ENCODE data around the gene NGEF.
"Not testable (repeated sequence)": the region's sequence is repeated elsewhere in the genome, so short reads cannot be mapped to it uniquely, and the experiment has no call there.

The NGEF gene

DNA sequence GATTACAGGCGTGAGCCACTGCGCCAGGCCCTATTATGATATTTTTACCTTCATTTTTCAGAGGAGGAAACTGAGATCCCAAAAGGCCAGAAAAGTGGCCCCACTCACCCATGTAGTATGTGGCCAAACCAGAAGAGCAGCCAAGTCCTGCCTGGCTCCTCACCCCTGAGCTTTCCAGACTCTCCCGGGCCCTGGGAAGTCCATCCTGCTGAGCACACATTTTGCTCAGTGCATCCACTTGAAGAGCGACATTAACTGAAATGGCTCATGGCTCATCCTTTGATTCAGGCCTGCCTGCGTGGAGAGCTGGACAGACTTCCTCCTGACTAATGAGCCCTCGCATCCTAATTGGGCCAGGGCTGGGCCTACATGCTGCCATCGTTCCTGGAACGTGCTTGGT is 9.5 kb upstream of the NGEF start:
- DNase-seq (ENCODE audit: low read depth), result peak; percentile 64
- no peak for TF ChIP-seq CTCF (IDR thresholded peaks at IDR 0.05; ENCODE audit: insufficient read depth, low read depth, low read length, missing control alignments)
- H3K4me3 ChIP-seq (ENCODE audit: low read length), result no peak overlapping the region

- TF ChIP-seq CTCF (IDR thresholded peaks at IDR 0.05; ENCODE audit: insufficient read depth, low read depth, low read length, missing control alignments), result no peak
- DNase-seq (ENCODE audit: low read depth), result peak; percentile 11
- H3K4me3 ChIP-seq (ENCODE audit: low read length), result no peak overlapping the region
These were observed 8.7 kb upstream of the NGEF start for GRCh38 chr2:233021771-233022170.

GRCh38 chr2:233020454-233020853 is 7.4 kb upstream of the NGEF start:
- TF ChIP-seq CTCF (IDR thresholded peaks at IDR 0.05; ENCODE audit: insufficient read depth, low read depth, low read length, missing control alignments), result no peak
- DNase-seq (ENCODE audit: low read depth), result no peak
- no peak overlapping the region for H3K4me3 ChIP-seq (ENCODE audit: low read length)

DNA sequence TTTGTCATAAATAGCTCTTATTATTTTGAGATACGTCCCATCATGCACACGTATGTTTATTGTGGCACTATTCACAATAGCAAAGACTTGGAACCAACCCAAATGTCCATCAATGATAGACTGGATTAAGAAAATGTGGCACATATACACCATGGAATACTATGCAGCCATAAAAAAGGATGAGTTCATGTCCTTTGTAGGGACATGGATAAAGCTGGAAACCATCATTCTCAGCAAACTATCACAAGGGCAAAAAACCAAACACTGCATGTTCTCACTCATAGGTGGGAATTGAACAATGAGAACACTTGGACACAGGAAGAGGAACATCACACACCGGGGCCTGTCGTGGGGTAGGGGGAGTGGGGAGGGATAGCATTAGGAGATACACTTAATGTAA is 6.6 kb upstream of the NGEF start:
- DNase-seq (ENCODE audit: low read depth); H3K4me3 ChIP-seq (ENCODE audit: low read length): not testable (repeated sequence)

DNA sequence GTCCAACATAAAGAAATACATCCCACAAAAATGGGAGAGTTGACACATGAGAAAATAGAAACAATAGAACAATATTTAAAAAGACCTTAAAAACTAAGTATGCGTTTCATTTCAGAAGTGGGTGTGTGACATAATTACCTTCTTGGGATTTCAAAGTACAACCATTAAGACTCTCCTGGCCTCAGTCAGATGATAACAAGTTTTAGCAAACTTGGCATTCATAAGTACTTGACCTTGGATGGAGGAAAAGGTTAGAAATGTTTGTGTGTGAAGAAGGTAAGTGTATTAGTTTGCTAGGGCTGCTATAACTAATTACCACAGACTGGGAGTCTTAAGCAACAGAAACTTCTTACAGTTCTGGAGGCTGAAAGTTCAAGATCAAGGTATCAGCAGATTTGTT is 4.9 kb upstream of the NGEF start:
- TF ChIP-seq CTCF (IDR thresholded peaks at IDR 0.05; ENCODE audit: insufficient read depth, low read depth, low read length, missing control alignments), result no peak
- no peak for DNase-seq (ENCODE audit: low read depth)
- no peak overlapping the region for H3K4me3 ChIP-seq (ENCODE audit: low read length)

- no peak overlapping the region for H3K4me3 ChIP-seq (ENCODE audit: low read length)
- TF ChIP-seq CTCF (IDR thresholded peaks at IDR 0.05; ENCODE audit: insufficient read depth, low read depth, low read length, missing control alignments), result no peak
- DNase-seq (ENCODE audit: low read depth), result no peak
These were observed 2.1 kb upstream of the NGEF start for GRCh38 chr2:233015019-233015645.

DNA sequence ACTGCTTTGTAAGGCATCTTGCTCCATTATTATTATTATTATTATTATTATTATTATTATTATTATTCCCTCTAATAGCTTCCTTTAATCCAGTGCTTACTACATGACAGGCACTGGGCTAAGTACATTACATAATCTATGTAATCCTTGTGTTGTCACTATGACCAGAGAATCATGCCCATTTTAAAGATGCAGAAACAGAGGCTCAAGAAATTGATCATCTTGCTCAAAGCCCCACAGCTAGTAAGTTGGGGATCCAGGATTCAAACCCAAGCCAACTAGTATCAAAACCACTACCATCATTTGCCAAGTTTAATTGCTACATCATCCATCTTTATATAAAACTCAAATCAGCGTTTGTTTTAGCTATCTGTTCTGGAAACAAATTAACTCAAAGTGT is 594 bp upstream of the NGEF start:
- no peak overlapping the region for H3K4me3 ChIP-seq (ENCODE audit: low read length)
- no peak for DNase-seq (ENCODE audit: low read depth)
- no peak for TF ChIP-seq CTCF (IDR thresholded peaks at IDR 0.05; ENCODE audit: insufficient read depth, low read depth, low read length, missing control alignments)
